HL-60 (cell line): ENCODE results near the gene ABCA7.

ENCODE experiments used
- POLR2AphosphoS5 ChIP-seq: IDR thresholded peaks from 2 replicates; pipeline ENCODE4 v1.6.1; 2012; ENCODE audit warnings: low read depth
- TF ChIP-seq, protein P1 (sequence below): IDR thresholded peaks from one replicate; pipeline ENCODE4 v1.5.1; 2011; ENCODE audit warnings: low read length, control low read depth, inconsistent platforms; ENCODE audit not compliant: insufficient read depth
- TF ChIP-seq, protein P2 (sequence below): IDR thresholded peaks from 2 replicates; pipeline ENCODE4 v1.6.1; 2012; ENCODE audit warnings: low read depth; ENCODE audit not compliant: insufficient replicate concordance

DNA sequence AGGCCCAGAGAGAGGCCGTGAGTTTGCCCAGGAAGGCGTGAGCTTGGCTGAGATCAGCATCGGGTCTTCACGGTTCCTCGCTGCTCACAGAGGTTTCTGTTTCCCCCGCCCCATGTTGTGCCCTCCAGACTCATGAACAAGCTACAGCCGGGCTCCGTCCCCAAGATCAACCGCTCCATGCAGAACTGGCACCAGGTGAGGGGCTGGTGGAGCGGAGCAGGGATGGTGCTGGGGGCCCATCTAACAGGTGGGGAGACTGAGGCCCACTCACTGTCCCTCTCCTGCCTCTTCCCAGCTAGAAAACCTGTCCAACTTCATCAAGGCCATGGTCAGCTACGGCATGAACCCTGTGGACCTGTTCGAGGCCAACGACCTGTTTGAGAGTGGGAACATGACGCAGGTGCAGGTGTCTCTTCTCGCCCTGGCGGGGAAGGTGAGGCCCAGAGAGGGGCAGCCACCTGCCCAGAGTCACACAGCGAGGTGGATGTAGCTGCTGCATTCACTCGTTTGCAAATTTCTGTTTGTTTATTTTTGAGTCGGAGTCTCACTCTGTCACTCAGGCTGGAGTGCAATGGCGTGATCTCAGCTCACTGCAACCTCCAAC, 7.5 kb upstream of the ABCA7 start:
- TF ChIP-seq, protein P1, sequence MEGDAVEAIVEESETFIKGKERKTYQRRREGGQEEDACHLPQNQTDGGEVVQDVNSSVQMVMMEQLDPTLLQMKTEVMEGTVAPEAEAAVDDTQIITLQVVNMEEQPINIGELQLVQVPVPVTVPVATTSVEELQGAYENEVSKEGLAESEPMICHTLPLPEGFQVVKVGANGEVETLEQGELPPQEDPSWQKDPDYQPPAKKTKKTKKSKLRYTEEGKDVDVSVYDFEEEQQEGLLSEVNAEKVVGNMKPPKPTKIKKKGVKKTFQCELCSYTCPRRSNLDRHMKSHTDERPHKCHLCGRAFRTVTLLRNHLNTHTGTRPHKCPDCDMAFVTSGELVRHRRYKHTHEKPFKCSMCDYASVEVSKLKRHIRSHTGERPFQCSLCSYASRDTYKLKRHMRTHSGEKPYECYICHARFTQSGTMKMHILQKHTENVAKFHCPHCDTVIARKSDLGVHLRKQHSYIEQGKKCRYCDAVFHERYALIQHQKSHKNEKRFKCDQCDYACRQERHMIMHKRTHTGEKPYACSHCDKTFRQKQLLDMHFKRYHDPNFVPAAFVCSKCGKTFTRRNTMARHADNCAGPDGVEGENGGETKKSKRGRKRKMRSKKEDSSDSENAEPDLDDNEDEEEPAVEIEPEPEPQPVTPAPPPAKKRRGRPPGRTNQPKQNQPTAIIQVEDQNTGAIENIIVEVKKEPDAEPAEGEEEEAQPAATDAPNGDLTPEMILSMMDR, result no peak
- TF ChIP-seq POLR2AphosphoS5, result no peak
- TF ChIP-seq, protein P2, sequence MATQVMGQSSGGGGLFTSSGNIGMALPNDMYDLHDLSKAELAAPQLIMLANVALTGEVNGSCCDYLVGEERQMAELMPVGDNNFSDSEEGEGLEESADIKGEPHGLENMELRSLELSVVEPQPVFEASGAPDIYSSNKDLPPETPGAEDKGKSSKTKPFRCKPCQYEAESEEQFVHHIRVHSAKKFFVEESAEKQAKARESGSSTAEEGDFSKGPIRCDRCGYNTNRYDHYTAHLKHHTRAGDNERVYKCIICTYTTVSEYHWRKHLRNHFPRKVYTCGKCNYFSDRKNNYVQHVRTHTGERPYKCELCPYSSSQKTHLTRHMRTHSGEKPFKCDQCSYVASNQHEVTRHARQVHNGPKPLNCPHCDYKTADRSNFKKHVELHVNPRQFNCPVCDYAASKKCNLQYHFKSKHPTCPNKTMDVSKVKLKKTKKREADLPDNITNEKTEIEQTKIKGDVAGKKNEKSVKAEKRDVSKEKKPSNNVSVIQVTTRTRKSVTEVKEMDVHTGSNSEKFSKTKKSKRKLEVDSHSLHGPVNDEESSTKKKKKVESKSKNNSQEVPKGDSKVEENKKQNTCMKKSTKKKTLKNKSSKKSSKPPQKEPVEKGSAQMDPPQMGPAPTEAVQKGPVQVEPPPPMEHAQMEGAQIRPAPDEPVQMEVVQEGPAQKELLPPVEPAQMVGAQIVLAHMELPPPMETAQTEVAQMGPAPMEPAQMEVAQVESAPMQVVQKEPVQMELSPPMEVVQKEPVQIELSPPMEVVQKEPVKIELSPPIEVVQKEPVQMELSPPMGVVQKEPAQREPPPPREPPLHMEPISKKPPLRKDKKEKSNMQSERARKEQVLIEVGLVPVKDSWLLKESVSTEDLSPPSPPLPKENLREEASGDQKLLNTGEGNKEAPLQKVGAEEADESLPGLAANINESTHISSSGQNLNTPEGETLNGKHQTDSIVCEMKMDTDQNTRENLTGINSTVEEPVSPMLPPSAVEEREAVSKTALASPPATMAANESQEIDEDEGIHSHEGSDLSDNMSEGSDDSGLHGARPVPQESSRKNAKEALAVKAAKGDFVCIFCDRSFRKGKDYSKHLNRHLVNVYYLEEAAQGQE, result no peak
